Transverse colon (tissue), 4 donors: ENCODE data around the gene RAB4A. TPM values are rescaled to one million over a fixed set of nuclear protein-coding genes. Genes with fewer than 3 reads are reported as not detected.

Experiments
- DNase-seq: peaks from one replicate; pipeline ENCODE4 v3.0.0-alpha.2; 2019
- H3K27ac ChIP-seq, 4 donors: fragments of 200-600 bp; sonication (generic); 2 replicates each; pipeline ENCODE4 v1.5.1; 2016 to 2018; ENCODE audit warnings: inconsistent platforms in 4 of 4
- H3K27me3 ChIP-seq: fragments of 200-600 bp; sonication (generic); 2 replicates; pipeline ENCODE4 v1.5.1; 2017; ENCODE audit warnings: inconsistent platforms
- H3K36me3 ChIP-seq, 4 donors: fragments of 200-600 bp; sonication (generic); 2 replicates each; pipeline ENCODE4 v1.5.1; 2017 to 2019; ENCODE audit warnings: inconsistent platforms in 4 of 4
- H3K4me1 ChIP-seq, 4 donors: fragments of 200-600 bp; sonication (generic); 2 replicates each; pipeline ENCODE4 v1.5.1; 2017 to 2020; ENCODE audit warnings: inconsistent platforms in 4 of 4
- H3K4me3 ChIP-seq, 4 donors: fragments of 200-600 bp; sonication (generic); 1 replicate in 1 of 4; 2 replicates in 3 of 4; pipeline versions ENCODE4 v1.5.1 to v1.6.1; 2017 to 2019; ENCODE audit warnings: inconsistent platforms in 4 of 4
- H3K9me3 ChIP-seq, 2 donors: fragments of 200-600 bp; sonication (generic); 2 replicates each; pipeline ENCODE4 v1.5.1; 2017 to 2019; ENCODE audit warnings: inconsistent platforms in 2 of 2
- EP300 ChIP-seq: sonication (generic); formaldehyde crosslinking; IDR thresholded peaks from one replicate; pipeline ENCODE4 v1.6.1; 2017; ENCODE audit warnings: antibody characterized with exemption, low read depth
- POLR2A ChIP-seq: fragments of 450-650 bp; IDR thresholded peaks from one replicate; pipeline ENCODE4 v1.6.1; 2016; ENCODE audit warnings: antibody characterized with exemption, mild to moderate bottlenecking, moderate library complexity
- POLR2AphosphoS5 ChIP-seq, 3 donors: sonication (generic); formaldehyde crosslinking; IDR thresholded peaks; one replicate each; pipeline ENCODE4 v1.6.1; 2016; ENCODE audit warnings: antibody characterized with exemption in 3 of 3
- whole genome bisulfite sequencing, 2 donors: methylation state at CpG; one replicate each; pipeline ENCODE4 v1.1.5; 2018; ENCODE audit warnings: low coverage in 1 of 2; 5-methylcytosine and 5-hydroxymethylcytosine counted together
- in situ Hi-C, 4 donors: fragments of 200-750 bp; cut with MboI; loops; one replicate each; pipeline versions ENCODE4 v1.15.0 to v1.15.1; 2017; ENCODE audit warnings: low sequenced_read_pairs in 3 of 4, low pct_ligation_motif_present in 1 of 4, low pct_unique_long_range_greater_than_20kb in 1 of 4
- intact Hi-C: fragments of 100-400 bp; cut with DNase I; formaldehyde crosslinking; loops from one replicate; pipeline ENCODE4 v1.15.1; 2023; ENCODE audit warnings: low total_unique reads
- total RNA-seq, 4 donors: library from RNA; depleted of rRNA; stranded (reverse); fragments of >200 nt; gene quantifications; one replicate each; pipeline ENCODE4 v1.1.0, GENCODE V29; 2016
- TF ChIP-seq, protein P1 (sequence below), 5 experiments: fragments of 200-600 bp in 3 of 5; fragments of 450-650 bp in 2 of 5; sonication (generic) in 3 of 5; IDR thresholded peaks; 1 replicate in 2 of 5; 2 replicates in 3 of 5; pipeline ENCODE4 v1.5.1; 2016 to 2017; ENCODE audit warnings: antibody characterized with exemption in 5 of 5, inconsistent platforms in 3 of 5, mild to moderate bottlenecking in 2 of 5, moderate library complexity in 1 of 5

RAB4A gene
- total RNA-seq, 4 donors from 2014 or later: 7.4 to 56.9 (median 28.0) TPM

DNA sequence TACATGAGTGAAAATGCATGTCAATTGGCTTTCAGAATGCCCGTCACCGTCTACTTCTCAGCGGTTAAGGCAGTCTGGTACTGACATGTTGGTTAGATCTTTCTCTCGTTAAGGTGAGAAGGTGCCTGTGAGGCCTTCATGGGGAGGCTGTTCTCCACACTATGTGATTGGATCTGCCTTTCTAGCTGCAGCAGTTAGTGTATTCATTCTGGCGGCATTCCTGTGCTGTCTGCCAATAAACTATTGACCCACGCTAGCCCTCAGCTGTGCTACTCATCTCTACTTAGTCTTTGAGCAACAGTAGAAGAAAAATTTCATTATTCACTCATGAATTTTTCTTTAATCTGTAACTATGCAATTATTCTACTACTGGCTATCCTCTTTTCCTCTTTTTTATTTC lies 39.9 kb downstream of the RAB4A start:
- intact Hi-C loops (no loop called here), in situ Hi-C loops (no loop called here)
- Histone ChIP-seq H3K9me3 (no peaks in the 10 kb centered on the region), H3K27ac (no peak overlapping the region), H3K4me1 (no peaks in the 10 kb centered on the region), H3K27me3 (no peaks in the 10 kb centered on the region), H3K36me3 (peaks cover 0 to 12% (median 2%) of the 10 kb centered on the region in 4 donors), H3K4me3 (no peak overlapping the region)
- no peak for DNase-seq
- no peak for TF ChIP-seq POLR2AphosphoS5 (IDR thresholded peaks at IDR 0.05)
- no peak for TF ChIP-seq POLR2A
- TF ChIP-seq EP300: no peak
- TF ChIP-seq, protein P1, sequence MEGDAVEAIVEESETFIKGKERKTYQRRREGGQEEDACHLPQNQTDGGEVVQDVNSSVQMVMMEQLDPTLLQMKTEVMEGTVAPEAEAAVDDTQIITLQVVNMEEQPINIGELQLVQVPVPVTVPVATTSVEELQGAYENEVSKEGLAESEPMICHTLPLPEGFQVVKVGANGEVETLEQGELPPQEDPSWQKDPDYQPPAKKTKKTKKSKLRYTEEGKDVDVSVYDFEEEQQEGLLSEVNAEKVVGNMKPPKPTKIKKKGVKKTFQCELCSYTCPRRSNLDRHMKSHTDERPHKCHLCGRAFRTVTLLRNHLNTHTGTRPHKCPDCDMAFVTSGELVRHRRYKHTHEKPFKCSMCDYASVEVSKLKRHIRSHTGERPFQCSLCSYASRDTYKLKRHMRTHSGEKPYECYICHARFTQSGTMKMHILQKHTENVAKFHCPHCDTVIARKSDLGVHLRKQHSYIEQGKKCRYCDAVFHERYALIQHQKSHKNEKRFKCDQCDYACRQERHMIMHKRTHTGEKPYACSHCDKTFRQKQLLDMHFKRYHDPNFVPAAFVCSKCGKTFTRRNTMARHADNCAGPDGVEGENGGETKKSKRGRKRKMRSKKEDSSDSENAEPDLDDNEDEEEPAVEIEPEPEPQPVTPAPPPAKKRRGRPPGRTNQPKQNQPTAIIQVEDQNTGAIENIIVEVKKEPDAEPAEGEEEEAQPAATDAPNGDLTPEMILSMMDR (IDR thresholded peaks at IDR 0.05): no peak
- 76 to 89% methylated on average over 6 of the region's 6 CpGs for WGBS, 2 donors

- 56 to 66% methylated on average over 2 of the region's 2 CpGs for WGBS, 2 donors
Measured at GRCh38 chr1:229316166-229316565, 45.3 kb downstream of the RAB4A start.

DNA sequence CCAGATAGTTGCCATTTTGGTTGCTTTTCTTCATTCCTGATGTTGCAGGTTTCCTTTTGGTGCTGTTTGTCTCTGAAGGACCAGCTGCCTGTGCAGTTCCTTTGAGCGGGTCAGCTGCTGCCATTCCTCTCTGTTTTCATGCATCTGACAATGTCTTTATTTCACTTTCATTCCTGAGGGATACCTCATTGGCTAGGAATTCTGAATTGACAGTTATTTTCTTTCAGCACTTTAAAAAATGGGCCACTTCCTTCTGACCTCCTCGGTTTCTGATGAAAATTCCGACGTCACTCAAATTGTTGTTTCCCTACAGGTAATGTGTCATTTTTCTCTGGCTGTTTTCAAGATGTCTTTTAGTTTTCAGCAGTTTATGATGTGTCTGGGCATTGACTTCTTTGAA lies 47.1 kb downstream of the RAB4A start:
- Histone ChIP-seq H3K4me1 (no peaks in the 10 kb centered on the region), H3K4me3 (no peak overlapping the region), H3K27me3 (no peaks in the 10 kb centered on the region), H3K9me3 (no peaks in the 10 kb centered on the region), H3K36me3 (peaks cover 0 to 9% (median under 1%) of the 10 kb centered on the region in 4 donors), H3K27ac (no peak overlapping the region)
- intact Hi-C loops (no loop called here), in situ Hi-C loops (no loop called here)
- WGBS, 2 donors: 92 to 100% methylated on average over 1 to 4 of the region's 4 CpGs
- TF ChIP-seq, protein P1 (IDR thresholded peaks at IDR 0.05): no peak
- no peak for TF ChIP-seq EP300
- no peak for TF ChIP-seq POLR2AphosphoS5 (IDR thresholded peaks at IDR 0.05)
- no peak for DNase-seq

More at GRCh38 chr1:229316166-229316565, 45.3 kb downstream of the RAB4A start:
- Histone ChIP-seq H3K27ac (no peak overlapping the region), H3K4me3 (no peak overlapping the region), H3K9me3 (no peaks in the 10 kb centered on the region), H3K36me3 (peaks cover 0 to 12% (median 0%) of the 10 kb centered on the region in 4 donors), H3K4me1 (no peaks in the 10 kb centered on the region), H3K27me3 (no peaks in the 10 kb centered on the region)
- in situ Hi-C loops: no loop called here
- TF ChIP-seq POLR2A: no peak
- TF ChIP-seq, protein P1 (IDR thresholded peaks at IDR 0.05): no peak
- no peak for TF ChIP-seq POLR2AphosphoS5 (IDR thresholded peaks at IDR 0.05)
- no peak for TF ChIP-seq EP300
- intact Hi-C loops: no loop called here
- DNase-seq: no peak

- Histone ChIP-seq H3K27ac (no peak overlapping the region), H3K27me3 (no peaks in the 10 kb centered on the region), H3K36me3 (peaks cover 0 to 18% (median 4%) of the 10 kb centered on the region in 4 donors), H3K4me3 (no peak overlapping the region), H3K9me3 (no peaks in the 10 kb centered on the region), H3K4me1 (no peaks in the 10 kb centered on the region)
- in situ Hi-C loops: no loop called here
- WGBS, 2 donors: 93% methylated on average over 7 of the region's 7 CpGs; no CpG with 5 or more reads in 1 of the 2 donors
- DNase-seq: no peak
- intact Hi-C loops: no loop called here
- TF ChIP-seq POLR2A (no peak), POLR2AphosphoS5 (IDR thresholded peaks at IDR 0.05) (no peak), EP300 (no peak)
- TF ChIP-seq, protein P1 (IDR thresholded peaks at IDR 0.05): no peak
Measured at GRCh38 chr1:229319487-229319886, 48.6 kb downstream of the RAB4A start.
